Urinary bladder (tissue), 4 donors: ENCODE data around the gene LRRC26. TPM values are rescaled to one million over a fixed set of nuclear protein-coding genes. Genes with fewer than 3 reads are reported as not detected.
A peak's percentile ranks its signal among the peaks of the same experiment; 100 is the strongest.

Experiments used
- DNase-seq: peaks from one replicate; pipeline ENCODE4 v3.0.0-alpha.2; 2015; ENCODE audit errors: extremely low spot score
- H3K27ac ChIP-seq: one replicate; pipeline ENCODE4 v1.5.1; 2013; ENCODE audit warnings: low read depth, mild to moderate bottlenecking, moderate library complexity
- H3K36me3 ChIP-seq: one replicate; pipeline ENCODE4 v1.6.1; 2013; ENCODE audit warnings: mild to moderate bottlenecking, moderate library complexity; ENCODE audit not compliant: insufficient read depth
- H3K4me1 ChIP-seq: one replicate; pipeline ENCODE4 v1.6.1; 2013; ENCODE audit warnings: mild to moderate bottlenecking, moderate library complexity; ENCODE audit not compliant: insufficient read depth
- H3K4me3 ChIP-seq: one replicate; pipeline ENCODE4 v1.5.1; 2013; ENCODE audit warnings: low read depth, low read length
- WGBS: extraction: QIAGEN DNeasy Blood & Tissue Kit; methylation state at CpG from one replicate; pipeline ENCODE4 v1.1.7; 2013; 5-methylcytosine and 5-hydroxymethylcytosine counted together
- polyA plus RNA-seq: library from polyadenylated mRNA; stranded (reverse); fragments of 200-250 nt; gene quantifications from one replicate; pipeline ENCODE4 v1.2.3, GENCODE V29; 2013
- total RNA-seq: library from RNA; depleted of rRNA; stranded (reverse); fragments of >200 nt; gene quantifications from one replicate; pipeline ENCODE4 v1.2.3, GENCODE V29; 2014
- donor health status: healthy with polysubstance abuse.
- donor health status: healthy.

The LRRC26 gene
- total and polyA plus RNA-seq, 2 donors: not detected

- WGBS: 69% methylated on average over 34 of the region's 34 CpGs
- DNase-seq: no peak
- Histone ChIP-seq H3K4me3 (no peak overlapping the region), H3K27ac (no peak overlapping the region), H3K4me1 (peaks cover 4% of the 10 kb centered on the region), H3K36me3 (no peaks in the 10 kb centered on the region)
Observed at GRCh38 chr9:137164370-137165249, 5.2 kb downstream of the LRRC26 start.

GRCh38 chr9:137163805-137164204 lies 6.0 kb downstream of the LRRC26 start:
- 80% methylated on average over 22 of the region's 22 CpGs for WGBS

GRCh38 chr9:137163365-137163715 lies 6.5 kb downstream of the LRRC26 start:
- Histone ChIP-seq H3K4me3 (peak overlapping the region; percentile 17), H3K27ac (no peak overlapping the region), H3K4me1 (peaks cover 1% of the 10 kb centered on the region), H3K36me3 (no peaks in the 10 kb centered on the region)
- WGBS: 29% methylated on average over 26 of the region's 26 CpGs
- no peak for DNase-seq

More at GRCh38 chr9:137163805-137164204, 6.0 kb downstream of the LRRC26 start:
- Histone ChIP-seq H3K27ac (no peak overlapping the region), H3K36me3 (no peaks in the 10 kb centered on the region), H3K4me3 (no peak overlapping the region), H3K4me1 (peaks cover 1% of the 10 kb centered on the region)
- DNase-seq: no peak

- Histone ChIP-seq H3K36me3 (no peaks in the 10 kb centered on the region), H3K4me1 (peaks cover 1% of the 10 kb centered on the region), H3K4me3 (peak overlapping the region; percentile 17), H3K27ac (no peak overlapping the region)
- WGBS: 5% methylated on average over 74 of the region's 74 CpGs
- no peak for DNase-seq
Observed at GRCh38 chr9:137162505-137163364, 7.1 kb downstream of the LRRC26 start.

GRCh38 chr9:137161558-137162486 lies 8.0 kb downstream of the LRRC26 start:
- no peak for DNase-seq
- no peak overlapping the region for H3K4me3 ChIP-seq
- peaks cover 1% of the 10 kb centered on the region for H3K4me1 ChIP-seq
- no peaks in the 10 kb centered on the region for H3K36me3 ChIP-seq
- no peak overlapping the region for H3K27ac ChIP-seq
- 4% methylated on average over 69 of the region's 71 CpGs for WGBS

- Histone ChIP-seq H3K4me1 (peaks cover 1% of the 10 kb centered on the region), H3K36me3 (no peaks in the 10 kb centered on the region), H3K4me3 (no peak overlapping the region), H3K27ac (no peak overlapping the region)
- WGBS: 35% methylated on average over 56 of the region's 56 CpGs
- no peak for DNase-seq
Observed at GRCh38 chr9:137160716-137161557, 8.9 kb downstream of the LRRC26 start.

- no peak for DNase-seq
- Histone ChIP-seq H3K4me1 (peaks cover 1% of the 10 kb centered on the region), H3K4me3 (no peak overlapping the region), H3K27ac (no peak overlapping the region), H3K36me3 (no peaks in the 10 kb centered on the region)
- 65% methylated on average over 17 of the region's 17 CpGs for WGBS
Observed at GRCh38 chr9:137160054-137160425, 9.8 kb downstream of the LRRC26 start.

GRCh38 chr9:137159105-137160053 lies 10.5 kb downstream of the LRRC26 start:
- Histone ChIP-seq H3K36me3 (no peaks in the 10 kb centered on the region), H3K27ac (no peak overlapping the region), H3K4me1 (peaks cover 1% of the 10 kb centered on the region), H3K4me3 (no peak overlapping the region)
- DNase-seq: no peak
- WGBS: 40% methylated on average over 14 of the region's 14 CpGs

- Histone ChIP-seq H3K27ac (no peak overlapping the region), H3K4me1 (peaks cover 1% of the 10 kb centered on the region), H3K4me3 (no peak overlapping the region), H3K36me3 (no peaks in the 10 kb centered on the region)
- no peak for DNase-seq
- 48% methylated on average over 4 of the region's 4 CpGs for WGBS
Observed at GRCh38 chr9:137158625-137159024, 11.2 kb downstream of the LRRC26 start.

GRCh38 chr9:137157618-137158415 lies 12.0 kb downstream of the LRRC26 start:
- H3K4me1 ChIP-seq: peaks cover 1% of the 10 kb centered on the region
- H3K4me3 ChIP-seq: no peak overlapping the region
- no peak overlapping the region for H3K27ac ChIP-seq
- DNase-seq: no peak
- 59% methylated on average over 19 of the region's 19 CpGs for WGBS
- no peaks in the 10 kb centered on the region for H3K36me3 ChIP-seq
